HepG2 (cell line): ENCODE results near the gene SESN1.

Experiments
- GABPA ChIP-seq, 2 experiments: IDR thresholded peaks; 2 replicates each; pipeline ENCODE4 v1.6.1; 2011 to 2016; ENCODE audit warnings: low read depth in 2 of 2, low read length in 1 of 2, missing biosample characterization in 1 of 2, missing genetic modification characterization in 1 of 2
- GMEB2 ChIP-seq: IDR thresholded peaks from 2 replicates; pipeline ENCODE4 v1.6.1; 2016; ENCODE audit warnings: missing biosample characterization, missing genetic modification reagents, low read depth
- MYC ChIP-seq: sonication (generic); formaldehyde crosslinking; IDR thresholded peaks from 2 replicates; pipeline ENCODE4 v1.9.0; 2021; ENCODE audit warnings: missing genetic modification reagents, borderline replicate concordance
- POGZ ChIP-seq: sonication (generic); formaldehyde crosslinking; IDR thresholded peaks from 2 replicates; pipeline ENCODE4 v1.4.0; 2020; ENCODE audit warnings: mild to moderate bottlenecking, missing genetic modification reagents
- SMYD3 ChIP-seq: sonication (generic); formaldehyde crosslinking; IDR thresholded peaks from 2 replicates; pipeline ENCODE4 v1.8.1; 2023; ENCODE audit warnings: mild to moderate bottlenecking, missing genetic modification reagents
- ZNF740 ChIP-seq: sonication (generic); formaldehyde crosslinking; IDR thresholded peaks from 2 replicates; pipeline ENCODE4 v1.4.0; 2020; ENCODE audit warnings: missing genetic modification reagents
- ZNF776 ChIP-seq: sonication (generic); formaldehyde crosslinking; IDR thresholded peaks from 2 replicates; pipeline ENCODE4 v1.4.0; 2020; ENCODE audit warnings: mild to moderate bottlenecking, missing genetic modification reagents

- TF ChIP-seq ZNF776, result no peak
- TF ChIP-seq GMEB2 (CRISPR knock-in tag), result no peak
- TF ChIP-seq GABPA (IDR thresholded peaks at IDR 0.05; ENCODE audit: low read depth, low read length), result no peak
- no peak for TF ChIP-seq GABPA (CRISPR knock-in tag; IDR thresholded peaks at IDR 0.05; ENCODE audit: low read depth)
- no peak for TF ChIP-seq POGZ (CRISPR knock-in tag)
- TF ChIP-seq SMYD3, result no peak
- TF ChIP-seq MYC (CRISPR knock-in tag), result no peak
- no peak for TF ChIP-seq ZNF740
These were observed 79.5 kb downstream of the SESN1 start for GRCh38 chr6:109015176-109015575.
